Measurements from ENCODE around the gene RNF41. TPM values are rescaled to one million over a fixed set of nuclear protein-coding genes. Genes with fewer than 3 reads are reported as not detected.
A peak's percentile ranks its signal among the peaks of the same experiment; 100 is the strongest.

RNF41 gene
- 127 and 147 TPM in 2 replicates for polyA plus RNA-seq (2012; rRNA removed)
- 76.4 and 113 TPM in 2 replicates for polyA plus RNA-seq (2012; cell fraction: cytosol; rRNA removed)
- polyA plus RNA-seq (2012; cell fraction: nucleus; rRNA removed): 99.8 and 124 TPM in 2 replicates

GRCh38 chr12:56221757-56222530 lies at the start of gene RNF41:
RNF41 (minus strand) TSS chr12:56221922; CDS start chr12:56214047, 7,875 bp downstream.
- H3K9ac ChIP-seq: peak within 1 kb of the TSS; percentile 96
- ChIA-PET CTCF (interaction anchor here (0.6 to 4.1 kb wide), 29 partner anchors 9 to 887 kb away, joined by 3 to 47 read pairs (median 5); partner anchors contain the start of genes ANKRD52, COQ10A, ESYT1 and MYL6B), POLR2A (interaction anchor here (0.5 to 3.0 kb wide), 18 partner anchors 10 to 1530 kb away, joined by 3 to 23 read pairs (median 6); partner anchors contain the start of genes ANKRD52, CDK4, CNPY2 and COQ10A)
- H3K9me2 ChIP-seq: no peaks in the 10 kb centered on the region
- H3K27me3 ChIP-seq (ENCODE audit: insufficient read depth): no peaks in the 10 kb centered on the region
- peak within 1 kb of the TSS; percentile 80 for H3K4me2 ChIP-seq
- WGBS (ENCODE audit: low lambda C conversion rate): 11% methylated on average over 34 of the region's 42 CpGs
- H3K9me3 ChIP-seq: no peaks in the 10 kb centered on the region
- peak within 1 kb of the TSS; percentile 71 to 85 for H3K4me3 ChIP-seq (ENCODE audit: low read depth in 2 of 2, low read length in 1 of 2)
- H3K27ac ChIP-seq (ENCODE audit: low read depth in 2 of 2, low read length in 1 of 2): peak within 1 kb of the TSS; percentile 93 to 98
- no peaks in the 10 kb centered on the region for H4K20me1 ChIP-seq (ENCODE audit: insufficient read depth)
- peaks cover 24% of the 10 kb centered on the region for H3F3A ChIP-seq (replicated peaks; ENCODE audit: insufficient read depth)
- peak; percentile 96 for DNase-seq
- peaks cover 13 to 22% of the 10 kb centered on the region in 2 experiments; a peak in 2 of 4 replicates for H3K4me1 ChIP-seq (ENCODE audit: control insufficient read depth in 1 of 2, insufficient read depth in 2 of 2, low read depth in 1 of 2, low read length in 1 of 2)
- H3K36me3 ChIP-seq (replicated peaks in 1 of 2; ENCODE audit: control insufficient read depth in 1 of 2, insufficient read depth in 2 of 2, low read length in 1 of 2): no peaks in the 10 kb centered on the region
- peak within 1 kb of the TSS; percentile 61; the same call in 1 of the 2 replicates for H2AFZ ChIP-seq (ENCODE audit: low read depth)
- peaks cover 41% of the 10 kb centered on the region for H3K79me2 ChIP-seq (ENCODE audit: insufficient read depth)
- TF ChIP-seq YY1 (IDR thresholded peaks at IDR 0.05; ENCODE audit: low read depth) (0 out of 2 replicates have a peak, but pooled peaks have one; percentile 22), REST (IDR thresholded peaks at IDR 0.05; ENCODE audit: low read depth, low read length) (no peak), NFIC (IDR thresholded peaks at IDR 0.05; ENCODE audit: borderline replicate concordance) (no peak), RAD21 (IDR thresholded peaks at IDR 0.05; ENCODE audit: low read length) (no peak), TCF12 (IDR thresholded peaks at IDR 0.05) (no peak), ELF1 (IDR thresholded peaks at IDR 0.05) (peak; percentile 66), FOXJ3 (CRISPR knock-in tag; IDR thresholded peaks at IDR 0.05) (no peak), EZH2phosphoT487 (IDR thresholded peaks at IDR 0.05; ENCODE audit: borderline replicate concordance, low read depth) (no peak), TAF1 (IDR thresholded peaks at IDR 0.05; ENCODE audit: borderline replicate concordance, low read depth, low read length) (peak; percentile 87), POLR2AphosphoS5 (IDR thresholded peaks at IDR 0.05; ENCODE audit: low read depth, low read length) (peak; percentile 96), FOXM1 (IDR thresholded peaks at IDR 0.05; ENCODE audit: low read depth) (no peak), RFX5 (IDR thresholded peaks at IDR 0.05; ENCODE audit: low read length) (peak; percentile 63; the same call in 1 of the 2 replicates), MEF2A (IDR thresholded peaks at IDR 0.05; ENCODE audit: borderline replicate concordance, low read depth) (no peak), NRF1 (IDR thresholded peaks at IDR 0.05; ENCODE audit: low read depth, low read length) (peak; percentile 31; the same call in 1 of the 2 replicates), MXI1 (IDR thresholded peaks at IDR 0.05; ENCODE audit: low read depth, low read length) (peak; percentile 91), RXRA (IDR thresholded peaks at IDR 0.05; ENCODE audit: borderline replicate concordance, low read depth) (no peak), ZBTB33 (IDR thresholded peaks at IDR 0.05; ENCODE audit: borderline replicate concordance, low read depth) (0 out of 2 replicates have a peak, but pooled peaks have one; percentile 34), IRF3 (IDR thresholded peaks at IDR 0.05; ENCODE audit: low read depth, low read length) (no peak), MAX (IDR thresholded peaks at IDR 0.05; ENCODE audit: low read depth) (peak; percentile 89), CHD2 (IDR thresholded peaks at IDR 0.05; ENCODE audit: low read length, partially characterized antibody) (peak; percentile 63), RCOR1 (IDR thresholded peaks at IDR 0.05; ENCODE audit: low read length) (no peak)
- TF ChIP-seq, protein P1, sequence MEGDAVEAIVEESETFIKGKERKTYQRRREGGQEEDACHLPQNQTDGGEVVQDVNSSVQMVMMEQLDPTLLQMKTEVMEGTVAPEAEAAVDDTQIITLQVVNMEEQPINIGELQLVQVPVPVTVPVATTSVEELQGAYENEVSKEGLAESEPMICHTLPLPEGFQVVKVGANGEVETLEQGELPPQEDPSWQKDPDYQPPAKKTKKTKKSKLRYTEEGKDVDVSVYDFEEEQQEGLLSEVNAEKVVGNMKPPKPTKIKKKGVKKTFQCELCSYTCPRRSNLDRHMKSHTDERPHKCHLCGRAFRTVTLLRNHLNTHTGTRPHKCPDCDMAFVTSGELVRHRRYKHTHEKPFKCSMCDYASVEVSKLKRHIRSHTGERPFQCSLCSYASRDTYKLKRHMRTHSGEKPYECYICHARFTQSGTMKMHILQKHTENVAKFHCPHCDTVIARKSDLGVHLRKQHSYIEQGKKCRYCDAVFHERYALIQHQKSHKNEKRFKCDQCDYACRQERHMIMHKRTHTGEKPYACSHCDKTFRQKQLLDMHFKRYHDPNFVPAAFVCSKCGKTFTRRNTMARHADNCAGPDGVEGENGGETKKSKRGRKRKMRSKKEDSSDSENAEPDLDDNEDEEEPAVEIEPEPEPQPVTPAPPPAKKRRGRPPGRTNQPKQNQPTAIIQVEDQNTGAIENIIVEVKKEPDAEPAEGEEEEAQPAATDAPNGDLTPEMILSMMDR (IDR thresholded peaks at IDR 0.05): no peak; the same call in 1 of the 2 replicates
